K562 (cell line): ENCODE data around the gene G6PC3. TPM values are rescaled to one million over a fixed set of nuclear protein-coding genes. Genes with fewer than 3 reads are reported as not detected.

ENCODE experiments used
- ATAC-seq: fragments of 200-7000 bp; cut with Tn5 transposase; 3 replicates; pipeline ENCODE4 v1.9.1; 2020; ENCODE audit warnings: moderate library complexity
- BruUV-seq: library from RNA; stranded (reverse); fragments of 400-500 nt; replicated peaks from 2 replicates; lab custom pipeline; 2021; lab: Mats Ljungman, UMichigan
- CTCF ChIA-PET: fragments of 300-600 bp; formaldehyde crosslinking; extraction: SDS; loops from one replicate; lab custom pipeline; 2021; ENCODE audit warnings: low intra/inter-chr PET ratio; lab: Yijun Ruan, JAX
- POLR2A ChIA-PET: fragments of 300-600, 350-650 bp; sonication (Branson Sonifier 250); formaldehyde crosslinking; extraction: SDS; loops from one replicate; lab custom pipeline; 2021; ENCODE audit warnings: antibody characterized with exemption, inconsistent platforms; lab: Yijun Ruan, JAX
- DNase-seq, 4 experiments: peaks; one replicate each; pipeline versions ENCODE4 v3.0.0 to v3.0.0-alpha.2; 2011 to 2018; ENCODE audit warnings: low spot score in 3 of 4, mixed read lengths in 3 of 4; ENCODE audit errors: extremely low read depth in 1 of 4
- FAIRE-seq: peaks from 2 replicates; lab custom pipeline; 2011; peaks lifted over from hg19 to GRCh38; lab: Jason Lieb, UNC
- H2AFZ ChIP-seq: 2 replicates; pipeline ENCODE4 v1.6.0; 2011; ENCODE audit warnings: low read depth, low read length, control low read depth, inconsistent platforms
- H3K27ac ChIP-seq: fragments of 200-600 bp; 3 replicates; pipeline ENCODE4 v1.8.0; 2011; ENCODE audit warnings: low read depth, mild to moderate bottlenecking, control low read depth, inconsistent platforms, low read length, moderate library complexity, mixed read lengths; ENCODE audit errors: extremely low read depth
- H3K27me3 ChIP-seq, 2 experiments: fragments of 300-600 bp in 1 of 2; 2 replicates in 1 of 2; 3 replicates in 1 of 2; pipeline versions ENCODE4 v1.6.0 to v1.8.0; 2011; ENCODE audit warnings: inconsistent platforms in 2 of 2, low read length in 2 of 2, mild to moderate bottlenecking in 1 of 2, mixed read lengths in 1 of 2, moderate library complexity in 1 of 2; ENCODE audit not compliant: control insufficient read depth in 2 of 2, insufficient read depth in 2 of 2
- H3K36me3 ChIP-seq: fragments of 300-600 bp; 3 replicates; pipeline ENCODE4 v1.8.0; 2011; ENCODE audit warnings: mild to moderate bottlenecking, low read length, inconsistent platforms; ENCODE audit not compliant: control insufficient read depth, insufficient read depth
- H3K4me1 ChIP-seq, 2 experiments: fragments of 200-600 bp in 1 of 2; replicated peaks in 1 of 2; 2 replicates in 1 of 2; 3 replicates in 1 of 2; pipeline versions ENCODE4 v1.5.1 to v1.8.0; 2011; ENCODE audit warnings: inconsistent platforms in 2 of 2, low read length in 2 of 2, mild to moderate bottlenecking in 1 of 2, mixed read lengths in 1 of 2, moderate library complexity in 1 of 2; ENCODE audit not compliant: control insufficient read depth in 2 of 2, insufficient read depth in 2 of 2
- H3K4me2 ChIP-seq: 2 replicates; pipeline ENCODE4 v1.6.1; 2011; ENCODE audit warnings: low read length, control low read depth, inconsistent platforms, mixed read lengths; ENCODE audit not compliant: insufficient read depth
- H3K4me3 ChIP-seq: fragments of 200-600 bp; sonication (generic), shearing (Covaris generic); 2 replicates; pipeline ENCODE4 v1.5.1; 2016; ENCODE audit warnings: control low read depth, inconsistent platforms
- H3K79me2 ChIP-seq: fragments of 200-600 bp; 3 replicates; pipeline ENCODE4 v1.8.0; 2011; ENCODE audit warnings: low read length, inconsistent platforms; ENCODE audit not compliant: control insufficient read depth, insufficient read depth
- H3K9ac ChIP-seq, 2 experiments: 2 replicates each; pipeline versions ENCODE4 v1.6.0 to v1.6.1; 2011; ENCODE audit warnings: low read depth in 2 of 2, low read length in 2 of 2, control low read depth in 1 of 2, inconsistent platforms in 1 of 2, mild to moderate bottlenecking in 1 of 2, mixed read lengths in 1 of 2; ENCODE audit not compliant: insufficient read depth in 1 of 2
- H3K9me1 ChIP-seq: one replicate; pipeline ENCODE4 v1.6.0; 2011; ENCODE audit warnings: inconsistent platforms, mild to moderate bottlenecking, low read length, moderate library complexity; ENCODE audit not compliant: control insufficient read depth, insufficient read depth
- H3K9me3 ChIP-seq: replicated peaks from 2 replicates; pipeline ENCODE4 v1.5.1; 2011; ENCODE audit warnings: low read depth, low read length, inconsistent platforms; ENCODE audit not compliant: control insufficient read depth, insufficient read depth
- H4K20me1 ChIP-seq: replicated peaks from 2 replicates; pipeline ENCODE4 v1.6.1; 2011; ENCODE audit warnings: low read length, inconsistent platforms, mixed read lengths; ENCODE audit not compliant: control insufficient read depth, insufficient read depth
- CEBPG ChIP-seq, 3 experiments: fragments of 200-800 bp in 1 of 3; sonication (Bioruptor generic) in 1 of 3; sonication (generic) in 1 of 3; formaldehyde crosslinking in 1 of 3; IDR thresholded peaks in 2 of 3; conservative IDR thresholded peaks in 1 of 3; 2 replicates each; pipeline versions ENCODE4 v1.6.1 to v1.8.0; 2016 to 2022; ENCODE audit warnings: missing compliant biosample characterization in 2 of 3, missing genetic modification characterization in 2 of 3, mild to moderate bottlenecking in 1 of 3, missing genetic modification reagents in 1 of 3
- CTCFL ChIP-seq: IDR thresholded peaks from 2 replicates; pipeline ENCODE4 v1.6.1; 2011; ENCODE audit warnings: borderline replicate concordance, low read depth, mild to moderate bottlenecking, moderate library complexity, low read length; ENCODE audit not compliant: insufficient read depth, poor library complexity, severe bottlenecking
- ETV1 ChIP-seq: fragments of 450-650 bp; conservative IDR thresholded peaks from 2 replicates; pipeline ENCODE4 v1.6.1; 2016; ENCODE audit warnings: missing genetic modification characterization, control low read depth, low read depth, missing compliant biosample characterization
- MAX ChIP-seq: sonication (generic); formaldehyde crosslinking; IDR thresholded peaks from 2 replicates; pipeline ENCODE4 v1.9.0; 2022; ENCODE audit warnings: mild to moderate bottlenecking, missing genetic modification reagents
- NFYB ChIP-seq: IDR thresholded peaks from 2 replicates; pipeline ENCODE4 v1.6.1; 2011; ENCODE audit warnings: mild to moderate bottlenecking, moderate library complexity; ENCODE audit not compliant: insufficient read length; ENCODE audit errors: extremely low read depth
- PTTG1 ChIP-seq: fragments of 450-650 bp; IDR thresholded peaks from 2 replicates; pipeline ENCODE4 v1.6.1; 2016; ENCODE audit warnings: low read depth, mild to moderate bottlenecking, missing genetic modification characterization, missing compliant biosample characterization
- TGIF2 ChIP-seq: sonication (generic); formaldehyde crosslinking; IDR thresholded peaks from 2 replicates; pipeline ENCODE4 v1.8.1; 2022; ENCODE audit warnings: mild to moderate bottlenecking, missing genetic modification reagents, moderate library complexity
- ZBTB2 ChIP-seq: fragments of 450-650 bp; IDR thresholded peaks from 2 replicates; pipeline ENCODE4 v1.6.1; 2016; ENCODE audit warnings: antibody characterized with exemption
- ZMIZ1 ChIP-seq, 2 experiments: fragments of 150-350 bp in 1 of 2; IDR thresholded peaks; 2 replicates each; pipeline ENCODE4 v1.6.1; 2012 to 2016; ENCODE audit warnings: low read depth in 2 of 2, low read length in 2 of 2, mild to moderate bottlenecking in 1 of 2, moderate library complexity in 1 of 2
- ZNF280A ChIP-seq: fragments of 450-650 bp; IDR thresholded peaks from 2 replicates; pipeline ENCODE4 v1.6.1; 2018; ENCODE audit warnings: mild to moderate bottlenecking, low read depth; ENCODE audit not compliant: partially characterized antibody
- ZNF311 ChIP-seq: fragments of 250-450 bp; sonication (Bioruptor Pico); IDR thresholded peaks from 2 replicates; pipeline ENCODE4 v1.4.0; 2020; ENCODE audit warnings: mild to moderate bottlenecking, moderate library complexity
- ZNF830 ChIP-seq: fragments of 250-450 bp; sonication (Bioruptor Pico); IDR thresholded peaks from 2 replicates; pipeline ENCODE4 v1.5.0; 2021; ENCODE audit warnings: mild to moderate bottlenecking
- WGBS: fragments of 100-300 bp; shearing (Covaris generic); methylation state at CpG from one replicate; pipeline ENCODE4 v1.1.6; 2016; ENCODE audit warnings: low coverage, mixed read lengths; ENCODE audit not compliant: insufficient coverage; ENCODE audit errors: missing lambda C conversion rate; 5-methylcytosine and 5-hydroxymethylcytosine counted together
- in situ Hi-C: fragments of 300-500 bp; cut with MboI; formaldehyde crosslinking; loops from 4 replicates; pipeline ENCODE4 v1.15.0; 2018; ENCODE audit warnings: inconsistent platforms, mixed read lengths
- intact Hi-C: fragments of 100-400 bp; cut with micrococcal nuclease; formaldehyde crosslinking; loops from 2 replicates; pipeline ENCODE4 v1.14.2; 2022
- polyA plus RNA-seq, 8 experiments: library from polyadenylated mRNA; depleted of rRNA in 4 of 8; stranded (reverse) in 5 of 8; unstranded in 3 of 8; fragments of >200 nt; fragmentation: Nextera tagmentation in 2 of 8; fragmentation: Illumina TruSeq in 1 of 8; extraction: Ambion mirVana in 2 of 8; extraction: Trizol in 1 of 8; gene quantifications; 2 replicates each; pipeline versions ENCODE4 v1.2.1 to v1.2.3, GENCODE V29; 2011 to 2014; ENCODE audit warnings: inconsistent platforms in 1 of 8, missing spikeins in 1 of 8
- total RNA-seq, 7 experiments: library from RNA; depleted of rRNA in 6 of 7; stranded (reverse); fragments of >200 nt in 6 of 7; fragmentation: Illumina TruSeq in 2 of 7; extraction: Trizol in 2 of 7; gene quantifications; 2 replicates each; pipeline versions ENCODE4 v1.2.1 to v1.2.3, GENCODE V29; 2011 to 2021; ENCODE audit warnings: low replicate concordance in 1 of 7

Gene G6PC3
- total and polyA plus RNA-seq, 9 of the 15 experiments (the other 6 are each of a cell fraction or from before 2014, with no cell fraction given): 10.4 to 57.8 (median 31.1) TPM

- intact Hi-C loops: no loop called here
- TF ChIP-seq MAX (CRISPR knock-in tag): no peak
- TF ChIP-seq ZNF311 (CRISPR knock-in tag): no peak
- TF ChIP-seq ETV1 (tag): no peak
- TF ChIP-seq NFYB: no peak
- no peak for TF ChIP-seq ZMIZ1 (IDR thresholded peaks at IDR 0.05; ENCODE audit: low read depth in 2 of 2, low read length in 2 of 2)
- no peak for TF ChIP-seq TGIF2 (CRISPR knock-in tag)
- TF ChIP-seq ZNF830: no peak
- no peak for TF ChIP-seq CTCFL
- TF ChIP-seq ZBTB2: no peak
- TF ChIP-seq CEBPG (CRISPR knock-in tag; IDR thresholded peaks at IDR 0.05): no peak
- no peak for TF ChIP-seq CEBPG (tag; conservative IDR thresholded peaks at IDR 0.05 in 1 of 2, IDR thresholded peaks at IDR 0.05 in 1 of 2)
- TF ChIP-seq PTTG1 (tag): no peak
- no peak for TF ChIP-seq ZNF280A
Observed at GRCh38 chr17:44081681-44082080, 11.1 kb downstream of the G6PC3 start.

More at GRCh38 chr17:44081681-44082080, 11.1 kb downstream of the G6PC3 start:
- POLR2A ChIA-PET: interaction anchor here (1.2 kb wide), 1 partner anchor 11 kb away, joined by 3 read pairs; no protein-coding TSS in a partner anchor
- DNase-seq (no peak), FAIRE-seq (peak; percentile 55), ATAC-seq (no peak)
- in situ Hi-C loops: no loop called here
- H3K36me3 ChIP-seq: peaks cover 32% of the 10 kb centered on the region; the same call in 1 of the 3 replicates
- no peaks in the 10 kb centered on the region; the same call in 2 of the 3 replicates for H3K79me2 ChIP-seq
- no peak overlapping the region; the same call in 2 of the 3 replicates for H3K27ac ChIP-seq
- peaks cover 12 to 40% of the 10 kb centered on the region in 2 experiments for H3K4me1 ChIP-seq
- H4K20me1 ChIP-seq: no peaks in the 10 kb centered on the region
- H3K27me3 ChIP-seq: no peaks in the 10 kb centered on the region
- no peak overlapping the region for H3K4me2 ChIP-seq
- H3K9me3 ChIP-seq: no peaks in the 10 kb centered on the region
- no peak overlapping the region for H3K9ac ChIP-seq
- 84% methylated on average over 3 of the region's 3 CpGs for WGBS
- CTCF ChIA-PET: no interaction called here
- no peak overlapping the region for H2AFZ ChIP-seq
- H3K4me3 ChIP-seq: no peak overlapping the region
- BruUV-seq: no TSS peak
- peaks cover 4% of the 10 kb centered on the region for H3K9me1 ChIP-seq
